GM06990 (cell line): Measurements from ENCODE around the gene HERC3.

Source experiments
- DNase-seq: peaks from one replicate; pipeline ENCODE4 v3.0.0-alpha.2; 2011; ENCODE audit not compliant: insufficient read length; ENCODE audit errors: extremely low read depth
- H3K27me3 ChIP-seq: replicated peaks from 2 replicates; pipeline ENCODE4 v1.6.0; 2011; ENCODE audit warnings: low read length; ENCODE audit not compliant: control insufficient read depth, insufficient read depth
- H3K36me3 ChIP-seq: 2 replicates; pipeline ENCODE4 v1.5.1; 2011; ENCODE audit warnings: low read length; ENCODE audit not compliant: control insufficient read depth, insufficient read depth
- H3K4me3 ChIP-seq: replicated peaks from 2 replicates; pipeline ENCODE4 v1.5.1; 2011; ENCODE audit warnings: low read depth, mild to moderate bottlenecking, control low read depth, low read length
- CTCF ChIP-seq: IDR thresholded peaks from 2 replicates; pipeline ENCODE4 v1.5.1; 2011; ENCODE audit warnings: low read length, control low read depth, mild to moderate bottlenecking, inconsistent platforms; ENCODE audit not compliant: insufficient read depth, poor library complexity, severe bottlenecking

Gene HERC3

GRCh38 chr4:88697588-88698329 is 105.5 kb downstream of the HERC3 start, which contains the start of gene NAP1L5:
NAP1L5 (minus strand) TSS chr4:88697829; CDS start chr4:88697754, 75 bp downstream.
- Histone ChIP-seq H3K27me3 (no peaks in the 10 kb centered on the region), H3K36me3 (no peaks in the 10 kb centered on the region; the same call in 1 of the 2 replicates), H3K4me3 (peak within 1 kb of the TSS; percentile 67)
- TF ChIP-seq CTCF, result no peak
- DNase-seq, result peak; percentile 76

- no peaks in the 10 kb centered on the region for H3K27me3 ChIP-seq
- H3K36me3 ChIP-seq, result no peaks in the 10 kb centered on the region; the same call in 1 of the 2 replicates
- no peak for DNase-seq
- H3K4me3 ChIP-seq, result no peak overlapping the region
- no peak for TF ChIP-seq CTCF
Observed at GRCh38 chr4:88698519-88698918, 106.2 kb downstream of the HERC3 start.

GRCh38 chr4:88702782-88703181 is 110.5 kb downstream of the HERC3 start:
- TF ChIP-seq CTCF, result no peak

GRCh38 chr4:88705223-88705622 is 112.9 kb downstream of the HERC3 start:
- no peak overlapping the region for H3K4me3 ChIP-seq
- TF ChIP-seq CTCF, result no peak
- H3K27me3 ChIP-seq, result no peaks in the 10 kb centered on the region

More at GRCh38 chr4:88702782-88703181, 110.5 kb downstream of the HERC3 start:
- Histone ChIP-seq H3K36me3 (no peaks in the 10 kb centered on the region; the same call in 1 of the 2 replicates), H3K27me3 (no peaks in the 10 kb centered on the region), H3K4me3 (no peak overlapping the region)
- no peak for DNase-seq

GRCh38 chr4:88705805-88706492 is 113.7 kb downstream of the HERC3 start:
- no peak for DNase-seq
- Histone ChIP-seq H3K36me3 (no peaks in the 10 kb centered on the region; the same call in 1 of the 2 replicates), H3K27me3 (no peaks in the 10 kb centered on the region), H3K4me3 (no peak overlapping the region)
- no peak for TF ChIP-seq CTCF

More at GRCh38 chr4:88705223-88705622, 112.9 kb downstream of the HERC3 start:
- H3K36me3 ChIP-seq, result no peaks in the 10 kb centered on the region; the same call in 1 of the 2 replicates
- no peak for DNase-seq
